SH-SY5Y (cell line): Measurements from ENCODE around the gene CNDP2.

Experiments
- GATA2 ChIP-seq: IDR thresholded peaks from 2 replicates; pipeline ENCODE4 v1.6.1; 2011; ENCODE audit warnings: mild to moderate bottlenecking, low read depth, low read length
- GATA3 ChIP-seq: IDR thresholded peaks from 2 replicates; pipeline ENCODE4 v1.6.1; 2011; ENCODE audit warnings: low read depth, mild to moderate bottlenecking, low read length, moderate library complexity

DNA sequence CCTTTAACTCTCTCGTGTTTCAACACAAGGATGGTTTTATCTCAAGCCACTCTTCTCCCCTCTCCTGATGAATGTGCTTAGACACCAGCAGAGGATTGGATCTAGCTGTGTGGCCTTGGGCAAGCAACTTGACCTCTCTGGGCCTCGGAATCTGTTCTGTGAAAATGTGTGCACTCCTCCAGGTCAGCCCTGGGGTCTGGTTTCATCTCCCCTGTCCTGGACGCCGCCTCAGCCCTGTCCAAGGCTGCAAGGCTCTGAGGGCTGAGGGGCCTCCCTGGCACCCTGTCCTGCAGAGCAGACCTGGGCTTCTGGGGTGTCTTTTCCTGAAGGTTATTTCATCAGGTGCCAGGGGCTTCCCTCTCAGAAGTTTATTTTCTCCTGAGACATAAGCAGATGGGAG lies 66.6 kb downstream of the CNDP2 start:
- TF ChIP-seq GATA2 (no peak), GATA3 (no peak)
